ENCODE measurements around the gene MIDN.

DNA sequence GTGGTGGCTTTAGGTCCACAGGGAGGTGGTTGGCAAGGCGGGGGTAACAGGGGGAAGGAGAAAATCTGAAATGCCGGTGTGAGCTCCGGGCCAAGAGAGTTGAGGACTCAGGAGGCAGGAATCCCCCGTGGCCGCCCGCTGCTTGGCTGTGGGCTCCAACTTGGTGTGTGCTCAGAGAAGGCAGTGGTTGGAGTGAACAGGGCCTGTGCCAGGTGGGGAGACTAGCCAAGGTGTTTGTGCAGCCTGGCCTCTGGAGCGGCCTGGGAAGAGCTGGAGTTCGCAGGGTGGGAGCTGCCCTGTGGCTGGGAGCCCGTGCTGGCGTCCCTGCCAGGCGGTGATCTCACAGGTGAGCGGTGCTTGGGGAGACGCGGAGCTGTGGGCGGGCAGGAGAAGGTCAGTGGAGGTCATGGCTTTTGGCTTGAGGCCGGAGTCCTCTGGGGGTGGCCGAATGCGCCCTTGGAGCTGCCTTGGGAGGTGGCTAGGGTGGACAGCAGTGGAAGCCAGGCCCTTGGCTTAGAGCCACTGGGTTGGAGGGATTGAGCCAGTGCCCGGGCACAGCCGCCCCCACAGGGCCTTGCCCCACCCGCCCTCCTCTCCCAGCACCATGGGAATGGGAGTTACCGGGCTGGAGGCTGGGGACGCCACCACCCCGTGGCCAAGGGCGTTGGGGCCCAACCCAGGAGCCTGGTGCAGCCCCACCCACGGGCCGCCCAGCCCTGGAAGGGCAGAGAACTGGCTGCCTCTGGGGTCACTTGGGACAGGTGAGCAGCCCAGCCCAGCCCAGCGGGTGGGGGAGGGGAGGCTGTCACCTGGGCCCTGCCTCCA is 13.6 kb downstream of the MIDN start:
- TF ChIP-seq POLR2A (IDR thresholded peaks at IDR 0.05; ENCODE audit: low read length), result no peak
- TF ChIP-seq GATA1 (IDR thresholded peaks at IDR 0.05; ENCODE audit: low read depth, low read length), result no peak
